ENCODE results near the gene RFX6.
"Not testable (repeated sequence)": the region's sequence is repeated elsewhere in the genome, so short reads cannot be mapped to it uniquely, and the experiment has no call there.

RFX6 gene, protein sequence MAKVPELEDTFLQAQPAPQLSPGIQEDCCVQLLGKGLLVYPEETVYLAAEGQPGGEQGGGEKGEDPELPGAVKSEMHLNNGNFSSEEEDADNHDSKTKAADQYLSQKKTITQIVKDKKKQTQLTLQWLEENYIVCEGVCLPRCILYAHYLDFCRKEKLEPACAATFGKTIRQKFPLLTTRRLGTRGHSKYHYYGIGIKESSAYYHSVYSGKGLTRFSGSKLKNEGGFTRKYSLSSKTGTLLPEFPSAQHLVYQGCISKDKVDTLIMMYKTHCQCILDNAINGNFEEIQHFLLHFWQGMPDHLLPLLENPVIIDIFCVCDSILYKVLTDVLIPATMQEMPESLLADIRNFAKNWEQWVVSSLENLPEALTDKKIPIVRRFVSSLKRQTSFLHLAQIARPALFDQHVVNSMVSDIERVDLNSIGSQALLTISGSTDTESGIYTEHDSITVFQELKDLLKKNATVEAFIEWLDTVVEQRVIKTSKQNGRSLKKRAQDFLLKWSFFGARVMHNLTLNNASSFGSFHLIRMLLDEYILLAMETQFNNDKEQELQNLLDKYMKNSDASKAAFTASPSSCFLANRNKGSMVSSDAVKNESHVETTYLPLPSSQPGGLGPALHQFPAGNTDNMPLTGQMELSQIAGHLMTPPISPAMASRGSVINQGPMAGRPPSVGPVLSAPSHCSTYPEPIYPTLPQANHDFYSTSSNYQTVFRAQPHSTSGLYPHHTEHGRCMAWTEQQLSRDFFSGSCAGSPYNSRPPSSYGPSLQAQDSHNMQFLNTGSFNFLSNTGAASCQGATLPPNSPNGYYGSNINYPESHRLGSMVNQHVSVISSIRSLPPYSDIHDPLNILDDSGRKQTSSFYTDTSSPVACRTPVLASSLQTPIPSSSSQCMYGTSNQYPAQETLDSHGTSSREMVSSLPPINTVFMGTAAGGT

GRCh38 chr6:116876635-116877611, at the start of gene RFX6:
TSS of gene RFX6 (plus strand) at chr6:116877242. CDS start at chr6:116877276, 34 bp downstream.
- no peak for DNase-seq (ENCODE audit: low read depth)
- H3K4me3 ChIP-seq (ENCODE audit: low read depth, low read length): no peak within 1 kb of the TSS
- no peak for TF ChIP-seq CTCF (conservative IDR thresholded peaks at IDR 0.05; ENCODE audit: low read depth, low read length)

- no peak for DNase-seq (ENCODE audit: low read depth)
- no peak overlapping the region for H3K4me3 ChIP-seq (ENCODE audit: low read depth, low read length)
- no peak for TF ChIP-seq CTCF (conservative IDR thresholded peaks at IDR 0.05; ENCODE audit: low read depth, low read length)
These were observed 49.3 kb upstream of the RFX6 start for GRCh38 chr6:116827561-116828240.

- H3K4me3 ChIP-seq (ENCODE audit: low read depth, low read length): no peak within 1 kb of the TSS
- no peak for TF ChIP-seq CTCF (conservative IDR thresholded peaks at IDR 0.05; ENCODE audit: low read depth, low read length)
- no peak for DNase-seq (ENCODE audit: low read depth)
These were observed 48.1 kb upstream of the RFX6 start, which contains the start of gene GPRC6A for GRCh38 chr6:116828983-116829382. TSS of gene GPRC6A (minus strand) at chr6:116829083. CDS start at chr6:116829013, 70 bp downstream.

GRCh38 chr6:116834526-116834925, 42.5 kb upstream of the RFX6 start:
- not testable (repeated sequence) for DNase-seq (ENCODE audit: low read depth)

GRCh38 chr6:116836606-116837342, 40.3 kb upstream of the RFX6 start:
- H3K4me3 ChIP-seq (ENCODE audit: low read depth, low read length): no peak overlapping the region
- no peak for DNase-seq (ENCODE audit: low read depth)
- no peak for TF ChIP-seq CTCF (conservative IDR thresholded peaks at IDR 0.05; ENCODE audit: low read depth, low read length)

More at GRCh38 chr6:116834526-116834925, 42.5 kb upstream of the RFX6 start:
- not testable (repeated sequence) for H3K4me3 ChIP-seq (ENCODE audit: low read depth, low read length)

DNA sequence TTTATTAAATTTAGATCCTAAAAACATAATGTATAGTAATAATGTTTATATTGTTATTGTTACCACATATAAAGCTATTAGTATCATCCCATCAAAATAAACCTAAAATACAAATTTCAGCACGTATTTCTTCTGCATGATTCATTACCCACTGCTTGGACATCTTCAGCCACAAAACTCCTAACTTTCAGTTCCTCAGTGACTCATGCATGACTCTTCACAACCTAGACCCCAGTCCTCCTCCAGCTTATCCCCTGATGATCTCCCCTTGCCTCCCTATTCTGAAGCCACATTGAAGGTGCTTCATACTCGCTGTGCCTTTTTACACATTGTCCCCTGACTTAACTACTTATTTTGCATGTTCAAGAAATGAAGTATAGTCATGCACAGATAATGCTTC, 37.0 kb upstream of the RFX6 start:
- no peak overlapping the region for H3K4me3 ChIP-seq (ENCODE audit: low read depth, low read length)
- TF ChIP-seq CTCF (conservative IDR thresholded peaks at IDR 0.05; ENCODE audit: low read depth, low read length): no peak
- peak; percentile 62 for DNase-seq (ENCODE audit: low read depth)

All from choroid plexus epithelial cell (primary cell).